WTC11 (cell line): ENCODE data around the gene SLC38A1. TPM values are rescaled to one million over a fixed set of nuclear protein-coding genes. Genes with fewer than 3 reads are reported as not detected.

ENCODE experiments used
- ATAC-seq: fragments of 200-7000 bp; cut with Tn5 transposase; 2 replicates; pipeline ENCODE4 v1.10.0; 2021; ENCODE audit warnings: mild to moderate bottlenecking, moderate library complexity
- CTCF ChIA-PET: fragments of 300-600 bp; sonication (Branson Sonifier 250); formaldehyde crosslinking; loops from one replicate; lab custom pipeline; 2021; ENCODE audit warnings: antibody characterized with exemption; lab: Charles Lee
- POLR2A ChIA-PET: fragments of 350-600 bp; sonication (Branson Sonifier 250); formaldehyde crosslinking; loops from one replicate; lab custom pipeline; 2021; ENCODE audit warnings: antibody characterized with exemption; lab: Charles Lee
- DNase-seq: peaks from one replicate; pipeline ENCODE4 v3.0.0; 2021; ENCODE audit warnings: low spot score
- H3K27ac Mint-ChIP-seq: 2 replicates; pipeline ENCODE4 v1.8.0; 2021; ENCODE audit warnings: mixed read lengths
- H3K27me3 Mint-ChIP-seq: 2 replicates; pipeline ENCODE4 v1.8.0; 2021; ENCODE audit warnings: low read depth, mild to moderate bottlenecking, moderate library complexity, mixed read lengths
- H3K36me3 Mint-ChIP-seq: 2 replicates; pipeline ENCODE4 v1.8.0; 2021; ENCODE audit warnings: mixed read lengths
- H3K4me1 Mint-ChIP-seq: 2 replicates; pipeline ENCODE4 v1.8.0; 2022; ENCODE audit warnings: mixed read lengths
- H3K4me3 Mint-ChIP-seq: 2 replicates; pipeline ENCODE4 v1.8.0; 2021; ENCODE audit warnings: mild to moderate bottlenecking, moderate library complexity, mixed read lengths
- H3K9me3 Mint-ChIP-seq: 2 replicates; pipeline ENCODE4 v1.8.0; 2021; ENCODE audit warnings: mixed read lengths
- ATF3 ChIP-seq: sonication (generic); formaldehyde crosslinking; conservative IDR thresholded peaks from 2 replicates; pipeline ENCODE4 v1.8.1; 2022; ENCODE audit warnings: mild to moderate bottlenecking, missing genetic modification reagents
- CREB1 ChIP-seq: sonication (generic); formaldehyde crosslinking; IDR thresholded peaks from 2 replicates; pipeline ENCODE4 v1.8.0; 2023; ENCODE audit warnings: mild to moderate bottlenecking, missing genetic modification reagents
- FOXJ3 ChIP-seq: sonication (generic); formaldehyde crosslinking; IDR thresholded peaks from 2 replicates; pipeline ENCODE4 v1.9.0; 2021; ENCODE audit warnings: missing genetic modification reagents, mild to moderate bottlenecking, borderline replicate concordance
- GABPB1 ChIP-seq: sonication (generic); formaldehyde crosslinking; IDR thresholded peaks from 2 replicates; pipeline ENCODE4 v1.8.1; 2023; ENCODE audit warnings: mild to moderate bottlenecking, missing genetic modification reagents
- GRHL2 ChIP-seq: fragments of 250-450 bp; sonication (Bioruptor Pico); IDR thresholded peaks from 2 replicates; pipeline ENCODE4 v1.8.0; 2022; ENCODE audit warnings: mild to moderate bottlenecking, moderate library complexity; ENCODE audit not compliant: insufficient replicate concordance, severe bottlenecking
- JAZF1 ChIP-seq: fragments of 250-450 bp; sonication (Bioruptor Pico); IDR thresholded peaks from 2 replicates; pipeline ENCODE4 v1.9.0; 2021; ENCODE audit warnings: moderate library complexity, mild to moderate bottlenecking, inconsistent platforms
- MLX ChIP-seq: sonication (generic); formaldehyde crosslinking; IDR thresholded peaks from 2 replicates; pipeline ENCODE4 v1.8.1; 2023; ENCODE audit warnings: mild to moderate bottlenecking, missing genetic modification reagents, moderate library complexity
- NFE2L1 ChIP-seq: sonication (generic); formaldehyde crosslinking; IDR thresholded peaks from 2 replicates; pipeline ENCODE4 v1.8.1; 2023; ENCODE audit warnings: missing genetic modification reagents
- NFYB ChIP-seq: sonication (generic); formaldehyde crosslinking; conservative IDR thresholded peaks from 2 replicates; pipeline ENCODE4 v1.8.0; 2022; ENCODE audit warnings: low read depth, missing genetic modification reagents
- NR3C1 ChIP-seq: sonication (generic); formaldehyde crosslinking; conservative IDR thresholded peaks from 2 replicates; pipeline ENCODE4 v1.8.1; 2023; ENCODE audit warnings: low read depth, mild to moderate bottlenecking, missing genetic modification reagents
- USF2 ChIP-seq: sonication (generic); formaldehyde crosslinking; IDR thresholded peaks from 2 replicates; pipeline ENCODE4 v1.8.1; 2023; ENCODE audit warnings: mild to moderate bottlenecking, missing genetic modification reagents, moderate library complexity
- ZNF263 ChIP-seq: sonication (generic); formaldehyde crosslinking; IDR thresholded peaks from 2 replicates; pipeline ENCODE4 v1.8.1; 2022; ENCODE audit warnings: low read depth, mild to moderate bottlenecking, moderate library complexity, missing genetic modification reagents
- ZNF317 ChIP-seq: sonication (generic); formaldehyde crosslinking; IDR thresholded peaks from 2 replicates; pipeline ENCODE4 v1.8.1; 2023; ENCODE audit warnings: low read depth, mild to moderate bottlenecking, moderate library complexity, missing genetic modification reagents, borderline replicate concordance
- ZNF425 ChIP-seq: fragments of 250-450 bp; sonication (Bioruptor Pico); conservative IDR thresholded peaks from 2 replicates; pipeline ENCODE4 v1.9.0; 2021; ENCODE audit warnings: mild to moderate bottlenecking
- ZNF671 ChIP-seq: fragments of 250-450 bp; sonication (Bioruptor Pico); IDR thresholded peaks from 2 replicates; pipeline ENCODE4 v1.8.0; 2021; ENCODE audit warnings: mild to moderate bottlenecking
- total RNA-seq: library from RNA; stranded (reverse); gene quantifications from 3 replicates; pipeline ENCODE4 v1.2.3, GENCODE V29; 2021
- TF ChIP-seq, protein P1 (sequence below): sonication (generic); formaldehyde crosslinking; IDR thresholded peaks from 2 replicates; pipeline ENCODE4 v1.8.0; 2022; ENCODE audit warnings: mild to moderate bottlenecking, missing genetic modification reagents
- TF ChIP-seq, protein P2 (sequence below): fragments of 250-450 bp; sonication (Bioruptor Pico); IDR thresholded peaks from 2 replicates; pipeline ENCODE4 v1.8.0; 2021; ENCODE audit warnings: mild to moderate bottlenecking
- TF ChIP-seq, protein P3 (sequence below): sonication (generic); formaldehyde crosslinking; IDR thresholded peaks from 2 replicates; pipeline ENCODE4 v1.8.0; 2023; ENCODE audit warnings: missing genetic modification reagents
- TF ChIP-seq, protein P4 (sequence below): sonication (generic); formaldehyde crosslinking; IDR thresholded peaks from 2 replicates; pipeline ENCODE4 v1.8.1; 2022; ENCODE audit warnings: low read depth, mild to moderate bottlenecking, moderate library complexity, missing genetic modification reagents, borderline replicate concordance
- TF ChIP-seq, protein P5 (sequence below): sonication (generic); formaldehyde crosslinking; IDR thresholded peaks from 2 replicates; pipeline ENCODE4 v1.8.1; 2022; ENCODE audit warnings: low read depth, missing genetic modification reagents, borderline replicate concordance
- TF ChIP-seq, protein P6 (sequence below): sonication (generic); formaldehyde crosslinking; IDR thresholded peaks from 2 replicates; pipeline ENCODE4 v1.8.1; 2023; ENCODE audit warnings: mild to moderate bottlenecking, moderate library complexity, missing genetic modification reagents

Gene SLC38A1
- total RNA-seq, 1 experiment from 2014 or later: 179 TPM

GRCh38 chr12:46223047-46223446 lies 45.8 kb downstream of the SLC38A1 start:
- Mint-ChIP-seq H3K27ac (no peak overlapping the region), H3K9me3 (no peaks in the 10 kb centered on the region), H3K36me3 (peaks cover 61% of the 10 kb centered on the region), H3K27me3 (no peaks in the 10 kb centered on the region), H3K4me3 (no peak overlapping the region), H3K4me1 (peaks cover 52% of the 10 kb centered on the region)
- DNase-seq (no peak), ATAC-seq (no peak)
- POLR2A ChIA-PET: no interaction called here
- CTCF ChIA-PET: no interaction called here
- no peak for TF ChIP-seq FOXJ3 (CRISPR knock-in tag)
- no peak for TF ChIP-seq ZNF671
- no peak for TF ChIP-seq MLX
- TF ChIP-seq NFE2L1 (CRISPR knock-in tag): no peak
- TF ChIP-seq ZNF317 (CRISPR knock-in tag): no peak
- TF ChIP-seq ATF3: no peak
- no peak for TF ChIP-seq GRHL2
- TF ChIP-seq, protein P1, sequence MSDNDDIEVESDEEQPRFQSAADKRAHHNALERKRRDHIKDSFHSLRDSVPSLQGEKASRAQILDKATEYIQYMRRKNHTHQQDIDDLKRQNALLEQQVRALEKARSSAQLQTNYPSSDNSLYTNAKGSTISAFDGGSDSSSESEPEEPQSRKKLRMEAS (CRISPR knock-in tag): no peak
- TF ChIP-seq, protein P2, sequence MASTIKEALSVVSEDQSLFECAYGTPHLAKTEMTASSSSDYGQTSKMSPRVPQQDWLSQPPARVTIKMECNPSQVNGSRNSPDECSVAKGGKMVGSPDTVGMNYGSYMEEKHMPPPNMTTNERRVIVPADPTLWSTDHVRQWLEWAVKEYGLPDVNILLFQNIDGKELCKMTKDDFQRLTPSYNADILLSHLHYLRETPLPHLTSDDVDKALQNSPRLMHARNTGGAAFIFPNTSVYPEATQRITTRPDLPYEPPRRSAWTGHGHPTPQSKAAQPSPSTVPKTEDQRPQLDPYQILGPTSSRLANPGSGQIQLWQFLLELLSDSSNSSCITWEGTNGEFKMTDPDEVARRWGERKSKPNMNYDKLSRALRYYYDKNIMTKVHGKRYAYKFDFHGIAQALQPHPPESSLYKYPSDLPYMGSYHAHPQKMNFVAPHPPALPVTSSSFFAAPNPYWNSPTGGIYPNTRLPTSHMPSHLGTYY (CRISPR knock-in tag): no peak
- TF ChIP-seq, protein P3, sequence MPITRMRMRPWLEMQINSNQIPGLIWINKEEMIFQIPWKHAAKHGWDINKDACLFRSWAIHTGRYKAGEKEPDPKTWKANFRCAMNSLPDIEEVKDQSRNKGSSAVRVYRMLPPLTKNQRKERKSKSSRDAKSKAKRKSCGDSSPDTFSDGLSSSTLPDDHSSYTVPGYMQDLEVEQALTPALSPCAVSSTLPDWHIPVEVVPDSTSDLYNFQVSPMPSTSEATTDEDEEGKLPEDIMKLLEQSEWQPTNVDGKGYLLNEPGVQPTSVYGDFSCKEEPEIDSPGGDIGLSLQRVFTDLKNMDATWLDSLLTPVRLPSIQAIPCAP (CRISPR knock-in tag): no peak
- TF ChIP-seq USF2 (CRISPR knock-in tag): no peak
- TF ChIP-seq, protein P4, sequence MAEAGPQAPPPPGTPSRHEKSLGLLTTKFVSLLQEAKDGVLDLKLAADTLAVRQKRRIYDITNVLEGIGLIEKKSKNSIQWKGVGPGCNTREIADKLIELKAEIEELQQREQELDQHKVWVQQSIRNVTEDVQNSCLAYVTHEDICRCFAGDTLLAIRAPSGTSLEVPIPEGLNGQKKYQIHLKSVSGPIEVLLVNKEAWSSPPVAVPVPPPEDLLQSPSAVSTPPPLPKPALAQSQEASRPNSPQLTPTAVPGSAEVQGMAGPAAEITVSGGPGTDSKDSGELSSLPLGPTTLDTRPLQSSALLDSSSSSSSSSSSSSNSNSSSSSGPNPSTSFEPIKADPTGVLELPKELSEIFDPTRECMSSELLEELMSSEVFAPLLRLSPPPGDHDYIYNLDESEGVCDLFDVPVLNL (CRISPR knock-in tag): no peak
- TF ChIP-seq JAZF1 (CRISPR knock-in tag): no peak
- no peak for TF ChIP-seq ZNF425 (CRISPR knock-in tag)
- no peak for TF ChIP-seq NFYB (CRISPR knock-in tag)
- no peak for TF ChIP-seq CREB1

DNA sequence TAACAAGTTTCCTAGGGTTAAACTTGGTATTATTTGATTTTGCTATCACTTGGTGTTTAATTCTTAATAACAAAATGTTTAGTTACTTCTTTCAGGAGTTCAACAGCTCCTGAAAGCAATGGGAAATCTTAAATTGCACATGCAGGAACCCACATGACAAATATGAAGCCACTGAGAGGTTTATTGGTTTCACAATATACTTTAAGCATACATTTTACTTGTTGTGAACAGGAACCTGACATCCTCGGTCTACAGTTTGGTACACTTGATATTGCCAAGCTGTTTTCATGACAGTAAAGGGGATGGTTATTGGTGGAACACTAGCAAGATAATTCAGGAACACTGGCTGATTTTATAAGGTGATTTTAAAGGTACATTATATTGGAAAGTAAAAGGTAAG lies 46.2 kb downstream of the SLC38A1 start:
- Mint-ChIP-seq H3K4me3 (no peak overlapping the region), H3K4me1 (peaks cover 52% of the 10 kb centered on the region), H3K27ac (no peak overlapping the region), H3K9me3 (no peaks in the 10 kb centered on the region), H3K27me3 (no peaks in the 10 kb centered on the region), H3K36me3 (peaks cover 60% of the 10 kb centered on the region)
- ATAC-seq (no peak), DNase-seq (no peak)
- ChIA-PET POLR2A (no interaction called here), CTCF (no interaction called here)
- TF ChIP-seq NR3C1 (no peak), ZNF263 (CRISPR knock-in tag) (no peak), GABPB1 (no peak)
- TF ChIP-seq, protein P5, sequence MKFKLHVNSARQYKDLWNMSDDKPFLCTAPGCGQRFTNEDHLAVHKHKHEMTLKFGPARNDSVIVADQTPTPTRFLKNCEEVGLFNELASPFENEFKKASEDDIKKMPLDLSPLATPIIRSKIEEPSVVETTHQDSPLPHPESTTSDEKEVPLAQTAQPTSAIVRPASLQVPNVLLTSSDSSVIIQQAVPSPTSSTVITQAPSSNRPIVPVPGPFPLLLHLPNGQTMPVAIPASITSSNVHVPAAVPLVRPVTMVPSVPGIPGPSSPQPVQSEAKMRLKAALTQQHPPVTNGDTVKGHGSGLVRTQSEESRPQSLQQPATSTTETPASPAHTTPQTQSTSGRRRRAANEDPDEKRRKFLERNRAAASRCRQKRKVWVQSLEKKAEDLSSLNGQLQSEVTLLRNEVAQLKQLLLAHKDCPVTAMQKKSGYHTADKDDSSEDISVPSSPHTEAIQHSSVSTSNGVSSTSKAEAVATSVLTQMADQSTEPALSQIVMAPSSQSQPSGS (CRISPR knock-in tag): no peak
- TF ChIP-seq, protein P6, sequence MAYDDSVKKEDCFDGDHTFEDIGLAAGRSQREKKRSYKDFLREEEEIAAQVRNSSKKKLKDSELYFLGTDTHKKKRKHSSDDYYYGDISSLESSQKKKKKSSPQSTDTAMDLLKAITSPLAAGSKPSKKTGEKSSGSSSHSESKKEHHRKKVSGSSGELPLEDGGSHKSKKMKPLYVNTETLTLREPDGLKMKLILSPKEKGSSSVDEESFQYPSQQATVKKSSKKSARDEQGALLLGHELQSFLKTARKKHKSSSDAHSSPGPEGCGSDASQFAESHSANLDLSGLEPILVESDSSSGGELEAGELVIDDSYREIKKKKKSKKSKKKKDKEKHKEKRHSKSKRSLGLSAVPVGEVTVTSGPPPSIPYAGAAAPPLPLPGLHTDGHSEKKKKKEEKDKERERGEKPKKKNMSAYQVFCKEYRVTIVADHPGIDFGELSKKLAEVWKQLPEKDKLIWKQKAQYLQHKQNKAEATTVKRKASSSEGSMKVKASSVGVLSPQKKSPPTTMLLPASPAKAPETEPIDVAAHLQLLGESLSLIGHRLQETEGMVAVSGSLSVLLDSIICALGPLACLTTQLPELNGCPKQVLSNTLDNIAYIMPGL: no peak
